GM18517 (cell line): ENCODE results near the gene VMA21.

Experiments
- ATAC-seq: cut with Tn5 transposase; IDR thresholded peaks from one replicate; pipeline ENCODE4 v1.9.1; 2021; ENCODE audit warnings: mild to moderate bottlenecking, moderate library complexity; ENCODE audit not compliant: unreplicated experiment

VMA21 gene

DNA sequence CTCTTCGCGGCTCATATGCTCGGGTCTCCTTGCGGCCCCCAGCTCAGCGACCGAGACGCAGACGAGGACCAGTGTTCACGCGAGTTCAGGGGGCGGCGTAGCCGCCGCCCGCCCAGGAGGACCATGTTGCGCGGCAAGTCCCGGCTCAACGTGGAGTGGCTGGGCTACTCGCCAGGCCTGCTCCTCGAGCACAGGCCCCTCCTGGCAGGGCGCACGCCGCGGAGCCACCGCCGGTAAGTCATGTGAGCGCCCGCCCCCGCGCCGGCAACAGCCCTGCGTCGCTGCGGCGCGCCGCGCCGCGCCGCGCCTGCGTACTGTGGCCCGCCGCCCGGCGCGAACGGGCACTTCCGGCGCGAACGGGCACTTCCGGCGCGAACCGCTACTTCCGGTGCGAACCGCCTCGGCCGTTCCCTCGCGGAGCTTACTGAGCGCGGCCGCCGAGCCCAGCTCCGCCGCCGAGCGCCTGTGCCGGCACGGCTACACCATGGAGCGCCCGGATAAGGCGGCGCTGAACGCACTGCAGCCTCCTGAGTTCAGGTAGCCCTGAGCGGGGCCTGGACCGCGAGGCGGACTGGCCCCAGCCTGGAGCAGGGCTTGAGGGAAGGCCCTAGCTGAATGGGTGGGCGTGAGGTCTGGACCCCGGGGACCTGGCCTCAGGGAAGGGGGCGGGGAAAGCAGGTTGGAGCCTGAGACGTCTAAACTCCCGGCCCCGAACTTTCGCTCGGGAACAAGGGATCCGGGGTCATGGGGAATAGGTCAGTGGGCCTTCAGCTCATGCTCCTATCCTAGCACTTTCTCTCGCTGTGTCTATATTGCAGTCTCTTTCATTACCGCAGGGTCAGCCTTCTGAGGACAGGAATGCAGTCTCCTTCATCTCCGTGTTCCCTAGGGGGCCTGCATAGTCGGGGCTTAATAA lies at the start of gene VMA21:
VMA21 (plus strand) TSS at position 382 of the 916 bp plus-strand sequence; CDS start at position 485, 103 bp downstream.
- ATAC-seq, result peak; percentile 79

DNA sequence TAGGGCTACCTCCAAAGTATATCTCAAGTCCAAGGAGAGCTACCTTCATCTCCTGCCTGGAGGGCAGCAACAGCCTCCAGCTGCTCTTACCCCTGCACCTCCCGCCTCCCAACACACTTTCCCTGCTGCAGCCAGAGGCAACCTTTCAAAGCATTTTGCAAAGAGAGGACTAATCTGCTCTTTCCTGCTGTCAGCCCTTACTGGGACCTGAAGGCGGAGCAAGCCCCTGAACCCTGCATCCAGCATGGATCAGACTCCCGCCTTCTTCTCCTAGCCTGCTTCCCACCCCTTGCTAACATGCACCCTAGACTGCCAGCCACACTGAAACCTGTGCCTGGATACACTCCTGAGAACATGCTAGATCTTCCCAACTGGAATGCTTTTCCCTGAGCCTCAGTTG lies 37.7 kb upstream of the VMA21 start:
- ATAC-seq, result no peak

DNA sequence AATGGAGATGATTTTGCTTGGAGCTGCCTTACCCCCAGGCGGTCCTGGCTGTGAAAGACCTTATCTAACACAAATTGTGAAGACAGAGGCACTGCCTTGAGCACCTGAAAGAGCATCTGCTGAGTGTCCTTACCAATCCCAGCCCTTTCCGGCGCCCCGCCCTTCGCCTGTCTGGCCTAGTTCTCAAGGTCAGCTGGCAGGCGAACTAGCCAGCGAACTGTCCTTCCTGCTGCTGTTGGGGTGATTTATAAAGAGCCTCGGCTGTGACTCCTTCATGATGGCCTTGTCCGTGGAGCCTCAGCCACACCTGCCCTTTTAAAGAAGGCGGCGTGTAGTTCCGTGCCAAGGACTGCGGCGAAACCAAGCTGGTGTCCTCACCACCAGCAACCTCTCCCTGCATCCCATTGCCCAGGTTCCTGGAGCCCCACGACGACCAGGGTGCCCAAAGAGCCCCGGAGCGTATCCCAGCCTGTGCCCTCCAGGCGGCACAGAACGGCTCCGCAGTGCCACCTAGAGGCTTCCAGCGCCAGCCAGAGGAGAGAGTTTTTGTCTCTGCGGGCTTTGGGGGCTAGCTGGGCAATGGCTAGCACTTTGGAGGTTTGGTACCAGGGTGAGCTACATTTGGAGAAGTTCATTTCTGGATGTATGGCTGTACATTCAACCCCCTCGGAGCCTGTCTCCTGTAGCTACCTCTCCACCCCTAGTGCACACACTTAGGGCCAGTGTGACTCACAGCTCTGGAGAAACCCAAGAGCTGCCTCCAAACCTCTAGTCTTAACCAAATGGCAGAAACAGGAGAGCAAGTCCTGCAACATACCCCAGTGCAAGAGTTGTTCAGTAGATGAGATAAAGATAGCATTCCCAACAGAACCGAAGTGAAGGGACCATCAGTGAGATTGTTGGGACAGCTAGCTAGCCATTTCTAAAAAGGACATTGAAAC lies 36.8 kb upstream of the VMA21 start:
- no peak for ATAC-seq

DNA sequence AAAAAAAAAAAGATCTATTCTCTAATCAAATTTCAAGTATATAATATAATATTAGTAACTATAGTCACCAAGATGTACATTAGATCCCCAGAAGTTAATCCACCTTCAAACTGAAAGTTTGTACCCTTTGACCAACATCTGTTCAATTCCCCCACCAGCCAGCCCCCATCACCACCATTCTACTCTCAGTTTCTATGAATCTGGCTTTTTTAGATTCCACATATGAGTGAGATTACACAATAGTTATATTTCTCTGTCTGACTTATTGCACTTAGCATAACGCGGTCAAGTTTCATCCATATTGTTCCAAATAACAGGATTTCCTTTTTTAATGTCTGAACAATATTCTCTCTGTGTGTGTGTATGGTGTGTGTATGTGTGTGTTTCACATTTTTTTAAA lies 33.7 kb upstream of the VMA21 start:
- ATAC-seq, result no peak

DNA sequence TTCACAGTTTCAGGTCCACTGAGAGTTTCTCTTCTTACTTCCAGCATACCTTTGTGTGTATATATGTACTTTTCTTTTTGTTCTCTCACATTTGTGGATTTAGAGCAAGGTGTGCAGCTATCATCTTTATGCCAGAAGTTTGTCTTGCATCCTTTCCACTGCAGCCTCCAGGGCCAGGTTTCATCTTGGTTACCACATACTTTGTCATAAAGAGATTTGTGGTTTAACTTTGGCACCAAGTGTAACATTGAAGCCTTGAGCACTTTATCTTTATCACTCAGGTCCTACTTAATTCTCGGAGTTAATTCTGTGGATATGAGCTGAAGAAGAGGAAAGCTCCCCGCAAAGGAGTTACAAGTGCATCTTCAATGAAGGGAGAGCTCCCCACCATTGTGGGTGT lies 31.4 kb upstream of the VMA21 start:
- ATAC-seq, result no peak

- ATAC-seq, result no peak
These were observed 26.1 kb upstream of the VMA21 start for GRCh38 chrX:151370906-151371305.

- no peak for ATAC-seq
These were observed 12.2 kb upstream of the VMA21 start for GRCh38 chrX:151384807-151385206.

- ATAC-seq, result no peak
These were observed 10.1 kb upstream of the VMA21 start for GRCh38 chrX:151386838-151387459.

DNA sequence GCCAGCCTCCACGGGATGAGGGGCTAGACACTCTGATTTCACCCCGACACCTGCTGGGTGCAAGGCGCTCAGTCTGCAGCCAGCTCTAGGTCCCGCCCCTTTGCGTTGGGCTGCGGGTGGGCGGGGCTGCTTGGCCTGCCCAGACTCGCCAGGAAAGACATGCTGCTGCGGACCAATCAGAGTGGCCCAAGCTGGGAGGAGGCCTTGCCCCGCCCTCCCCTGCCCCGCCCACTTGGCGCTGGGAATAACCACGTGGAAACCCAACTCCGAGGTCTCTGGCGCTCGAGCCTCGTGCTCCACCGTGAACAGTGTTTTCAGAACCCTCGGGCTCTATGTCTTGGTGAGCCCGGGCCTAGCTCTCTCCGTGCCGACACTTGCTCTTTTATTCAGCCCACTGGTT lies 5.3 kb upstream of the VMA21 start:
- ATAC-seq, result no peak

GRCh38 chrX:151393514-151393913 lies 3.5 kb upstream of the VMA21 start:
- no peak for ATAC-seq

GRCh38 chrX:151396042-151396824 lies 773 bp upstream of the VMA21 start:
- peak; percentile 33 for ATAC-seq

DNA sequence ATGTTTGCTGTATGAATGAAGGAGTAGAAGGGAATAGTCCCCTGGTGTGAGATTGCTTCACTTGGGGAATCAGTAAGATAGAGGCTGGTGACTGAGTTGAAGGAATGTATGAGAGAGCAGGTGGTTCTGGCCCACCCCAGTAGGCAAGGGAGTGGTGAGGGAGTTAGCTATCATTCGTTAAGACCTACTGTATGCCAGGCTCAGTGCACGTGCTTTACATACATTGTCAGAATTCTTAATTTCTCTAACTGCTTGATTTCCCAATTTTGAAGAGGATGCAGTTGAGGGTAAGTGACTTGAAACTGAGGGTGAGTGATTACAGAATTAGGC lies 700 bp downstream of the VMA21 start:
- ATAC-seq, result no peak

DNA sequence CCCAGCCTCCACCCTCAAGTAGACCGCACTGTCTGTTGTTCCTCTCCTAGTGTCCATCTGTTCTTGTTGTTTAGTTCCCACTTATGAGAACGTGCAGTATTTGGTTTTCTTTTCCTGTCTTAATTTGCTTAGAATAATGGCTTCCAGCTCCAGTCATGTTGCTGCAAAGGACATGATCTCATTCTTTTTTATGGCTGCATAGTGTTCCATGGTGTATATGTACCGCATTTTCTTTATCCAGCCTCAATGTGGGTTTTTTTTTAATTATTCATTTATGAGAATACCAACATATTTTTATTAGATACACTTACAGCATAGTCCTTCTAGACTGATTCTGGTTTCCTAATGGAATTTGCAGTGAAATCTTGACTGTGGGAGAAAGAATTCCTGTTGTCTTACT lies 1.3 kb downstream of the VMA21 start:
- no peak for ATAC-seq

- ATAC-seq, result no peak
These were observed 5.8 kb downstream of the VMA21 start for GRCh38 chrX:151402719-151403390.

DNA sequence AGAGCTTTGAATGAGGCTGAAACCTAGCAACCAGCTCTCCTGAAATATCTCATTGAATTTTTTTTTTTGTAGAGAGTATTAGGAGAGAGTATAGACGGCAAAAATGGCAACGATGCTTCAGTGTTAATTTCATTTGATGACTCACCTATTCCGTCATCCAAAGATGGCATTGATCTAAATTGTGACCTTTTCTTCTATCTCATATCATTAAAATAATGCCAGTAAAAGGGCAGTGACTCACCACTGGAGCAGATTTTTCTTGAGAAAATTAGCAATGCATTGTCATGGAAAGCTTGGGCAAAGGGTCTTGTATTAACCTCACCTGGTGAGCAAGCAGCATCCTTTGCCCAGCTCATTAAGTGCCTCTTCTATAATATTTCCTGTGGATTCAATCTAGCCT lies 19.6 kb downstream of the VMA21 start:
- ATAC-seq, result no peak

GRCh38 chrX:151419782-151420181 lies 22.8 kb downstream of the VMA21 start:
- no peak for ATAC-seq

- ATAC-seq, result no peak
These were observed 27.5 kb downstream of the VMA21 start for GRCh38 chrX:151424505-151424904.

DNA sequence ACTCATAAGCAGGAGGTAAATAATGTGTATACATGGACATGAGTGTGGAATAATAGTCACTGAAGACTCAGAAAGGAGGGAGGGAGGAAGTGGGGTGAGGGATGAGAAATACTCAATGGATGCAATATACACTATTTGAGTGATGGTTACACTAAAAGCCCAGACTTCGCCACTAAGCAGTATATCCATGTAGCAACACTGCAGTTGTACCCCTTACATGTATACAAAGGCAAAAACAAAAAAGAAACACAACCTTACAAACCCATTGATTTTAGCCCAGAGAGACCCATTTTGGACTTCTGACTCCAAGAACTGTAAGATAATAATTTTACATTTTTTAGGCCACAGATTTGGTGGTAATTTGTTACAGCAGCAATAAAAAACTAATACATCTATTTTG lies 51.5 kb downstream of the VMA21 start:
- ATAC-seq, result no peak

- ATAC-seq, result no peak
These were observed 61.8 kb downstream of the VMA21 start for GRCh38 chrX:151458824-151459223.
